Mammary epithelial cell (primary cell): ENCODE results near the gene MTURN.

Source experiments
- EZH2 ChIP-seq: IDR thresholded peaks from 2 replicates; pipeline ENCODE4 v1.6.1; 2012; ENCODE audit warnings: low read length, inconsistent platforms, borderline replicate concordance
- TF ChIP-seq, protein P1 (sequence below), 2 donors: IDR thresholded peaks in 1 of 2; conservative IDR thresholded peaks in 1 of 2; 2 replicates each; pipeline ENCODE4 v1.5.1; 2011 to 2012; ENCODE audit warnings: inconsistent platforms in 2 of 2, low read length in 2 of 2, mild to moderate bottlenecking in 2 of 2, control low read depth in 1 of 2, low read depth in 1 of 2; ENCODE audit not compliant: insufficient read depth in 1 of 2; ENCODE audit errors: extremely low read depth in 1 of 2

DNA sequence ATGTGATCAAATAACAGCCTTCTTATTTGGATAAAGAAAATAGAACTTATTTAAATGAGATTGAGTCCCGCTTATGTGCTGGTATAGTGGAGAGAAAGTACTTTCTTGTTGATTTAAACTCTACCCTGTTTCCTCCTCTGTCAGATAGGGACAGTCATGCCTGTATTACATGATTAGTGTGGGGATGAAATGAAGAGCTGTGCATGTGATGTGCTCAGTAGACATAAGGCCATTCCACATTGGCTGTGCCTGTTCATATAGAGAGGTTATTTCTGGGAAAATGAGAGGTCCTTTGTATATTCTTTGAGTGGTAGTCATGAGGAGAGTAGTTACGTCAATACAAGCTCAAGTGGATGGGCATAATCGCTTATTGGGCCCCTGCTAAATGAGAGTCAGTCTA lies 5.7 kb downstream of the MTURN start:
- TF ChIP-seq, protein P1, sequence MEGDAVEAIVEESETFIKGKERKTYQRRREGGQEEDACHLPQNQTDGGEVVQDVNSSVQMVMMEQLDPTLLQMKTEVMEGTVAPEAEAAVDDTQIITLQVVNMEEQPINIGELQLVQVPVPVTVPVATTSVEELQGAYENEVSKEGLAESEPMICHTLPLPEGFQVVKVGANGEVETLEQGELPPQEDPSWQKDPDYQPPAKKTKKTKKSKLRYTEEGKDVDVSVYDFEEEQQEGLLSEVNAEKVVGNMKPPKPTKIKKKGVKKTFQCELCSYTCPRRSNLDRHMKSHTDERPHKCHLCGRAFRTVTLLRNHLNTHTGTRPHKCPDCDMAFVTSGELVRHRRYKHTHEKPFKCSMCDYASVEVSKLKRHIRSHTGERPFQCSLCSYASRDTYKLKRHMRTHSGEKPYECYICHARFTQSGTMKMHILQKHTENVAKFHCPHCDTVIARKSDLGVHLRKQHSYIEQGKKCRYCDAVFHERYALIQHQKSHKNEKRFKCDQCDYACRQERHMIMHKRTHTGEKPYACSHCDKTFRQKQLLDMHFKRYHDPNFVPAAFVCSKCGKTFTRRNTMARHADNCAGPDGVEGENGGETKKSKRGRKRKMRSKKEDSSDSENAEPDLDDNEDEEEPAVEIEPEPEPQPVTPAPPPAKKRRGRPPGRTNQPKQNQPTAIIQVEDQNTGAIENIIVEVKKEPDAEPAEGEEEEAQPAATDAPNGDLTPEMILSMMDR (conservative IDR thresholded peaks at IDR 0.05 in 1 of 2, IDR thresholded peaks at IDR 0.05 in 1 of 2; ENCODE audit: extremely low read depth in 1 of 2, insufficient read depth in 1 of 2, low read depth in 1 of 2, low read length in 2 of 2), result no peak
- no peak for TF ChIP-seq EZH2
